ENCODE measurements around the gene ACSF2. TPM values are rescaled to one million over a fixed set of nuclear protein-coding genes. Genes with fewer than 3 reads are reported as not detected.

The ACSF2 gene
- total RNA-seq, 2 donors from 2014 or later = 49.0 to 111 TPM

DNA sequence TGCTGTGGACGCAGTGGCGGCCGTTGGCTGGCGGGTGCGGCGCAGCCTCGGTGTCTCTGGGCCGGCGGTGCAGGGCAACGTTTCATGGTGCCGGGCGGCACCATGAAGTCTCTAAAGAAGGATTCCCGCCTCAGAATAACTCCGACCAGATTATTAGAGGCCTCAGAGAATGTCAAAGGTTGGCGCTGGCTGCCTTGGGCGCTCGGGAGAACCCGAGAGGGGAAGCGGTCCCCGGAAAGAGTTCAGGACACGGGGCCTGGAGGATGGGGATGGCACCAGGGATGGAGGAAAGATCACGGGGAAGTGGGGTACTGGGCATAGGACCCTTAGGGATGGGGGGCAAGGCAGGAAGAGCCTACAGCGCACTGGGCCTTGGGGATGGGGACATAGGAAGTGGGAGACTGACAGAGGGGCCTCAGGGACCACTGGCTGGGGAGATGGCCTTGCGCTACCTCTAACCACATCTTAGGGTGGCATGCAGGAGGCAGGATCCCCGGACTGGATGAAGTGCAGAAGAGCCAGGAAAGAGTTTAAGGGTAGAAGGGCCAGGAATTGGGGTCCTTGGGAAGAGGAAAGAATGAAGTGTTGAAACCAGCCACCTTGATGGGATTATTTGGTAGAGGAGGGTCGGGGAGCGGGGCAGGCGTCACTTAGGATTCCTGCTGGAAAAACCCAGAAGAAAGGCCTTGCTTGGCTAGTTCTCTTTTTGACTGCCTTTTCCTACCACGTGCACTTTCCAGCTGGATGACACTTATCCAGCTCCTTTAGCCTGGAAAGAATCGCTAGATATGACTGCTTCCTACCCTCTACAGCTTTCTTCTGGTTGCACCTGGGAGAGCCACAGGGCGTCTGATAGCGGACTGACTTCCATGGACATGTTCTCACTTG is 82.8 kb downstream of the ACSF2 start:
- no peaks in the 10 kb centered on the region for H3K27me3 ChIP-seq (replicated peaks; ENCODE audit: insufficient read depth)
- no peaks in the 10 kb centered on the region for H3K4me1 ChIP-seq (replicated peaks)
- no peak for DNase-seq (ENCODE audit: low spot score)
- intact Hi-C loops (cut with DNase I) = no loop called here
- H3K27ac ChIP-seq = peak overlapping the region; percentile 77 to 85
- H3K4me3 ChIP-seq = peak overlapping the region; percentile 53 to 59
- 42% methylated on average over 26 of the region's 32 CpGs for WGBS
- no peaks in the 10 kb centered on the region for H3K9me3 ChIP-seq
- no peaks in the 10 kb centered on the region for H3K36me3 ChIP-seq
- TF ChIP-seq, protein P1, sequence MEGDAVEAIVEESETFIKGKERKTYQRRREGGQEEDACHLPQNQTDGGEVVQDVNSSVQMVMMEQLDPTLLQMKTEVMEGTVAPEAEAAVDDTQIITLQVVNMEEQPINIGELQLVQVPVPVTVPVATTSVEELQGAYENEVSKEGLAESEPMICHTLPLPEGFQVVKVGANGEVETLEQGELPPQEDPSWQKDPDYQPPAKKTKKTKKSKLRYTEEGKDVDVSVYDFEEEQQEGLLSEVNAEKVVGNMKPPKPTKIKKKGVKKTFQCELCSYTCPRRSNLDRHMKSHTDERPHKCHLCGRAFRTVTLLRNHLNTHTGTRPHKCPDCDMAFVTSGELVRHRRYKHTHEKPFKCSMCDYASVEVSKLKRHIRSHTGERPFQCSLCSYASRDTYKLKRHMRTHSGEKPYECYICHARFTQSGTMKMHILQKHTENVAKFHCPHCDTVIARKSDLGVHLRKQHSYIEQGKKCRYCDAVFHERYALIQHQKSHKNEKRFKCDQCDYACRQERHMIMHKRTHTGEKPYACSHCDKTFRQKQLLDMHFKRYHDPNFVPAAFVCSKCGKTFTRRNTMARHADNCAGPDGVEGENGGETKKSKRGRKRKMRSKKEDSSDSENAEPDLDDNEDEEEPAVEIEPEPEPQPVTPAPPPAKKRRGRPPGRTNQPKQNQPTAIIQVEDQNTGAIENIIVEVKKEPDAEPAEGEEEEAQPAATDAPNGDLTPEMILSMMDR (IDR thresholded peaks at IDR 0.05) = peak in 1 of 4 experiments; percentile 3
- no peak for TF ChIP-seq POLR2A (IDR thresholded peaks at IDR 0.05)

DNA sequence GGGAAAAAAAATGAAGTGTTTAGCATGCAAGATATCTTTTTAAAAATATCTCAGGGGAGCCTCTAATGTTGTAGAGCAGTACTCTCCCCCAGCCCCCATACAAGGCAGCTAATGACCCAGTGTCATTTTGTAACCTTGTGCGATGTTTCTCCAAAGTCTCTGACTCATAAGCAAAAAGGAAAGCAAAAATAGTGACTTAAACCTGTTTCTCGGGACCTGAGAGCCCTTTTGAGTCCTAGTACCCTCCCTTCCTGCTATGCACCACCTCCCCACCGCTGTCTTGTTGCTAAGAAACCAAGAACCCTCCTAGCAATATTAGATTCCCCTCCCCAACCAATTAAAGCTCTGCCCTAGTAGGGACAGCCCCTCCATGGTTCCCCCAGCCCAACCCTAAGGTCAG is 85.0 kb downstream of the ACSF2 start:
- 22% methylated on average over 3 of the region's 3 CpGs for WGBS
- no peak overlapping the region for H3K4me3 ChIP-seq
- H3K4me1 ChIP-seq (replicated peaks) = no peaks in the 10 kb centered on the region
- H3K9me3 ChIP-seq = no peaks in the 10 kb centered on the region
- TF ChIP-seq POLR2A (IDR thresholded peaks at IDR 0.05) (no peak), POLR2AphosphoS5 (IDR thresholded peaks at IDR 0.05) (no peak)
- TF ChIP-seq, protein P1 (IDR thresholded peaks at IDR 0.05) = no peak
- intact Hi-C loops (cut with DNase I) = no loop called here
- no peaks in the 10 kb centered on the region for H3K27me3 ChIP-seq (replicated peaks; ENCODE audit: insufficient read depth)
- DNase-seq (ENCODE audit: low spot score) = no peak
- peak overlapping the region; percentile 2 to 48 for H3K27ac ChIP-seq
- H3K36me3 ChIP-seq = no peaks in the 10 kb centered on the region

- Histone ChIP-seq H3K9me3 (no peaks in the 10 kb centered on the region), H3K27ac (no peak overlapping the region), H3K27me3 (replicated peaks; ENCODE audit: insufficient read depth) (no peaks in the 10 kb centered on the region), H3K4me3 (no peak overlapping the region), H3K36me3 (no peaks in the 10 kb centered on the region), H3K4me1 (replicated peaks) (no peaks in the 10 kb centered on the region)
- no peak for DNase-seq (ENCODE audit: low spot score)
- intact Hi-C loops (cut with DNase I) = no loop called here
- WGBS = 51% methylated on average over 4 of the region's 4 CpGs
- TF ChIP-seq, protein P1 (IDR thresholded peaks at IDR 0.05) = no peak
- TF ChIP-seq POLR2A (IDR thresholded peaks at IDR 0.05) (no peak), POLR2AphosphoS5 (IDR thresholded peaks at IDR 0.05) (no peak)
These were observed 87.5 kb downstream of the ACSF2 start for GRCh38 chr17:50513495-50513894.

DNA sequence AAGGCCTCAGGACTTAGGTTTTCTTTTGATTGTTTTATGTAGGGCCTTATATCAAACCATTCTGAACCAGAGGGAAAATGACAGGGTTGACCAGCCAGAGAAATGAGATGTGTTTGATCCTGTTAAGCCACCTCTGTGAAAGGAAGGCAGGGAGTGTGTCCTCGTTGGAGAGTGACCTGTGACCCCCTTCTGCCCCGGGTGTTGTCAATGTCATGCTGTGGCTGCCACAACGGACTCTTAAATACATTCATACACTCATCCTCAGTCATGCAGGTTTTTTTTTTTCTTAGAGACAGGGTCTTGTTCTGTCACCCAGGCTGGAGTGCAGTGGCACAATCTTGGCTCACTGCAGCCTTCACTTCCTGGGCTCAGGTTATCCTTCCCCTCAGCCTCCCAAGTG is 88.4 kb downstream of the ACSF2 start:
- WGBS = 64% methylated on average over 3 of the region's 3 CpGs
- TF ChIP-seq, protein P1 (IDR thresholded peaks at IDR 0.05) = no peak
- no peak for TF ChIP-seq POLR2A (IDR thresholded peaks at IDR 0.05)
- no peak for TF ChIP-seq POLR2AphosphoS5 (IDR thresholded peaks at IDR 0.05)
- intact Hi-C loops (cut with DNase I) = no loop called here
- Histone ChIP-seq H3K27ac (peak overlapping the region in 1 of 2 donors; percentile 12), H3K4me3 (no peak overlapping the region), H3K9me3 (no peaks in the 10 kb centered on the region), H3K36me3 (no peaks in the 10 kb centered on the region), H3K4me1 (replicated peaks) (peaks cover 4% of the 10 kb centered on the region), H3K27me3 (replicated peaks; ENCODE audit: insufficient read depth) (no peaks in the 10 kb centered on the region)
- DNase-seq (ENCODE audit: low spot score) = no peak
